ENCODE data around the gene TOR1AIP2. TPM values are rescaled to one million over a fixed set of nuclear protein-coding genes. Genes with fewer than 3 reads are reported as not detected.

The TOR1AIP2 gene
- total RNA-seq, 1 experiment from 2014 or later: 121 TPM

- H3K27ac Mint-ChIP-seq (ENCODE audit: unreplicated experiment): no peak overlapping the region
- DNase-seq: no peak
- BruUV-seq (replicated peaks): no TSS peak
- no peak overlapping the region for H3K4me3 Mint-ChIP-seq (ENCODE audit: low read depth, unreplicated experiment)
- CTCF ChIA-PET: interaction anchor here (0.5 to 1.5 kb wide), 2 partner anchors 41 to 380 kb away, joined by 3 to 5 read pairs; no protein-coding TSS in a partner anchor
- H3K4me1 Mint-ChIP-seq (ENCODE audit: low read depth, unreplicated experiment): peaks cover 26% of the 10 kb centered on the region
- intact Hi-C loops (cut with micrococcal nuclease; ENCODE audit: unreplicated experiment): no loop called here
- no peaks in the 10 kb centered on the region for H3K9me3 Mint-ChIP-seq (ENCODE audit: low read depth, unreplicated experiment)
- H3K36me3 Mint-ChIP-seq (ENCODE audit: insufficient read depth, unreplicated experiment): peaks cover 6% of the 10 kb centered on the region
- H3K27me3 Mint-ChIP-seq (ENCODE audit: unreplicated experiment): no peaks in the 10 kb centered on the region
- TF ChIP-seq CTCF (IDR thresholded peaks at IDR 0.05; ENCODE audit: unreplicated experiment): no peak
These were observed 46.7 kb upstream of the TOR1AIP2 start for GRCh38 chr1:179924268-179924667.

- intact Hi-C loops (cut with micrococcal nuclease; ENCODE audit: unreplicated experiment): no loop called here
- TF ChIP-seq CTCF (IDR thresholded peaks at IDR 0.05; ENCODE audit: unreplicated experiment): no peak
- CTCF ChIA-PET: interaction anchor here (0.5 kb wide), 1 partner anchor 917 kb away, joined by 3 read pairs; no protein-coding TSS in a partner anchor
- peaks cover 26% of the 10 kb centered on the region for H3K4me1 Mint-ChIP-seq (ENCODE audit: low read depth, unreplicated experiment)
- peaks cover 12% of the 10 kb centered on the region for H3K36me3 Mint-ChIP-seq (ENCODE audit: insufficient read depth, unreplicated experiment)
- no peaks in the 10 kb centered on the region for H3K27me3 Mint-ChIP-seq (ENCODE audit: unreplicated experiment)
- H3K4me3 Mint-ChIP-seq (ENCODE audit: low read depth, unreplicated experiment): no peak overlapping the region
- no TSS peak for BruUV-seq (replicated peaks)
- no peak overlapping the region for H3K27ac Mint-ChIP-seq (ENCODE audit: unreplicated experiment)
- H3K9me3 Mint-ChIP-seq (ENCODE audit: low read depth, unreplicated experiment): no peaks in the 10 kb centered on the region
- DNase-seq: no peak
These were observed 45.4 kb upstream of the TOR1AIP2 start for GRCh38 chr1:179923029-179923428.

DNA sequence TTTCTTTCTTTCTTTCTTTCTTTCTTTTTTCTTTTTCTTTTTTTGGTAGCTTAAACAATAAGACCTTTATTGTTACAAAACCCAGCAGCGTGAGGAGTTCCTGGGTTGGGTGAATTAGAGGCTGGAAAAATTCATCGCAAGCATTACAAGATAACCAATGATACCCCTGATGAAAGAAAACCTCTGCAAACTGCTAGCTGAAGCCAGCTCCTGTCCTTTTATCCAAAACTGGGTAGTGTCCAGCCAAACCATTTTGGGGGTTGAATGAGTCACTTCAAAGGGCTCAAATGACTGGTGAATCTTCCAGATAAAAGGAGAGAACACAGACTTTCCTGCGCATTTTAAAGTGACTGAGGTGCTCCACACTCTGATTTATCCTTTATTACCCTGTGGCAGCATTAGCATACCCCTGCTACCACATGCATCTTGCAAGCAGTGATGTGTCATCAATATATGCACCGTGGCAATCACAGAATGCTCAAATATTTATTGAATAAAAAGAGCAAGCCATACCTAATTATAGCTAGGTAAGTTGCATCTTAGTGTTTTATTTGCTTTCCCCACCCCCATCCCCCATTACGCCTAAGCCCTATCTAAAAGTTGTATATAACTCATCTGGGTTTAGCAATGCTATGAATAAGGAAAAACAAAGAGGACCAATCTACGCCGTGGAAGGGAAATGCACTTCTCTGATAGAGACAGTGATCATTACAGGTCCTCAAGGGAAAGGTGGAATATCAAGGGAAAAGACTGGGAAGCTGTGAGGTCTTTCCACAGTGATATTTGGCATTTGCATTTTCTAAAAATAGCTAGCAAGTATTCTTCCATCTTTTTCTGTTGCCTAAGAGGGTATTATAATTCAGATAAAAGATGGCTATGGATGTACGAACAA is 44.6 kb upstream of the TOR1AIP2 start:
- no peaks in the 10 kb centered on the region for H3K9me3 Mint-ChIP-seq (ENCODE audit: low read depth, unreplicated experiment)
- peaks cover 12% of the 10 kb centered on the region for H3K36me3 Mint-ChIP-seq (ENCODE audit: insufficient read depth, unreplicated experiment)
- no peak for DNase-seq
- CTCF ChIA-PET: no interaction called here
- BruUV-seq (replicated peaks): no TSS peak
- peaks cover 26% of the 10 kb centered on the region for H3K4me1 Mint-ChIP-seq (ENCODE audit: low read depth, unreplicated experiment)
- no peaks in the 10 kb centered on the region for H3K27me3 Mint-ChIP-seq (ENCODE audit: unreplicated experiment)
- H3K27ac Mint-ChIP-seq (ENCODE audit: unreplicated experiment): no peak overlapping the region
- intact Hi-C loops (cut with micrococcal nuclease; ENCODE audit: unreplicated experiment): no loop called here
- TF ChIP-seq CTCF (IDR thresholded peaks at IDR 0.05; ENCODE audit: unreplicated experiment): no peak
- H3K4me3 Mint-ChIP-seq (ENCODE audit: low read depth, unreplicated experiment): no peak overlapping the region

DNA sequence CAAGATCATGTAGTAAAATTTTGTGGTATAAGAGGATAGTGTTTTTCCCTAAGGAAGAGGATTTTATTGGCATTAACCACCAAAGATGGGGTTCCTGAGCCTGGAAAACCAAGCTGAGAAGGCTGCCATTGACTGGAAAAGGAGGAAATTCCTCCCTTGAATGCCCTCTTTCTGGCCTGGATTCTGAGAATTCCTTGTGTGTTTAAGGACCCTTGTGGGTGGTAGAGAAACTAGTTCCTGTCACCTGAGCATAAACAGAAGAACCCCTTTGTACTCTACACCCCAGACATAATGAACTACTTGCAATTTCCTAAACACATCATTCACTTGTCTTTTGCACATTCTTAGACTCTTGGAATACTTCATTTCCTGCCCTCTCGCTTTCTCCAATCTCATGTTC is 43.9 kb upstream of the TOR1AIP2 start:
- H3K27ac Mint-ChIP-seq (ENCODE audit: unreplicated experiment): no peak overlapping the region
- DNase-seq: no peak
- no TSS peak for BruUV-seq (replicated peaks)
- peaks cover 16% of the 10 kb centered on the region for H3K36me3 Mint-ChIP-seq (ENCODE audit: insufficient read depth, unreplicated experiment)
- H3K27me3 Mint-ChIP-seq (ENCODE audit: unreplicated experiment): no peaks in the 10 kb centered on the region
- H3K9me3 Mint-ChIP-seq (ENCODE audit: low read depth, unreplicated experiment): no peaks in the 10 kb centered on the region
- intact Hi-C loops (cut with micrococcal nuclease; ENCODE audit: unreplicated experiment): no loop called here
- H3K4me1 Mint-ChIP-seq (ENCODE audit: low read depth, unreplicated experiment): peaks cover 23% of the 10 kb centered on the region
- no peak overlapping the region for H3K4me3 Mint-ChIP-seq (ENCODE audit: low read depth, unreplicated experiment)
- CTCF ChIA-PET: no interaction called here
- TF ChIP-seq CTCF (IDR thresholded peaks at IDR 0.05; ENCODE audit: unreplicated experiment): no peak

All from Calu3 (cell line).